Keratinocyte (primary cell): ENCODE results near the gene DPP10.

ENCODE experiments used
- CTCF ChIP-seq, 3 experiments: IDR thresholded peaks in 1 of 3; conservative IDR thresholded peaks in 1 of 3; optimal IDR thresholded peaks in 1 of 3; 2 replicates in 2 of 3; 3 replicates in 1 of 3; pipeline versions ENCODE3 to v1.5.1; 2011; ENCODE audit warnings: low read length in 3 of 3, mild to moderate bottlenecking in 3 of 3, moderate library complexity in 2 of 3, control low read depth in 1 of 3, inconsistent platforms in 1 of 3; ENCODE audit not compliant: insufficient read depth in 2 of 3; ENCODE audit errors: extremely low read depth in 1 of 3
- EZH2 ChIP-seq: IDR thresholded peaks from one replicate; pipeline ENCODE4 v1.6.1; 2012; ENCODE audit warnings: inconsistent platforms, mild to moderate bottlenecking, low read length, moderate library complexity

GRCh38 chr2:114400890-114401289 lies 41.6 kb upstream of the DPP10 start:
- TF ChIP-seq CTCF (optimal IDR thresholded peaks at IDR 0.05 in 1 of 3, IDR thresholded peaks at IDR 0.05 in 1 of 3, conservative IDR thresholded peaks at IDR 0.05 in 1 of 3; ENCODE audit: extremely low read depth in 1 of 3, insufficient read depth in 2 of 3, low read length in 3 of 3), result no peak
- no peak for TF ChIP-seq EZH2
